MCF 10A (cell line): Measurements from ENCODE around the gene PLEK2. TPM values are rescaled to one million over a fixed set of nuclear protein-coding genes. Genes with fewer than 3 reads are reported as not detected.
"Not testable (repeated sequence)": the region's sequence is repeated elsewhere in the genome, so short reads cannot be mapped to it uniquely, and the experiment has no call there.

Source experiments
- BruUV-seq: library from RNA; stranded (reverse); fragments of 400-500 nt; replicated peaks from 2 replicates; lab custom pipeline; 2021; lab: Mats Ljungman, UMichigan
- CTCF ChIA-PET: fragments of 300-600 bp; sonication (Branson Sonifier 250); formaldehyde crosslinking; extraction: SDS; loops from one replicate; lab custom pipeline; 2021; ENCODE audit warnings: antibody characterized with exemption, inconsistent platforms; lab: Yijun Ruan, JAX
- POLR2A ChIA-PET: fragments of 300-600, 350-650 bp; sonication (Branson Sonifier 250); formaldehyde crosslinking; extraction: SDS; loops from one replicate; lab custom pipeline; 2020; ENCODE audit warnings: antibody characterized with exemption, inconsistent platforms; lab: Yijun Ruan, JAX
- DNase-seq: peaks from one replicate; pipeline ENCODE4 v3.0.0-alpha.2; 2018; ENCODE audit not compliant: unreplicated experiment
- H3K27ac Mint-ChIP-seq: one replicate; pipeline ENCODE4 v1.8.0; 2022; ENCODE audit warnings: mild to moderate bottlenecking, low read depth, mixed read lengths; ENCODE audit not compliant: unreplicated experiment
- H3K27me3 Mint-ChIP-seq: one replicate; pipeline ENCODE4 v1.8.0; 2022; ENCODE audit warnings: mixed read lengths; ENCODE audit not compliant: insufficient read depth, unreplicated experiment
- H3K36me3 Mint-ChIP-seq: one replicate; pipeline ENCODE4 v1.8.0; 2022; ENCODE audit warnings: mild to moderate bottlenecking, moderate library complexity, mixed read lengths; ENCODE audit not compliant: insufficient read depth, unreplicated experiment
- H3K4me1 Mint-ChIP-seq: one replicate; pipeline ENCODE4 v1.8.0; 2022; ENCODE audit warnings: mixed read lengths; ENCODE audit not compliant: insufficient read depth, unreplicated experiment
- H3K4me3 Mint-ChIP-seq: one replicate; pipeline ENCODE4 v1.8.0; 2022; ENCODE audit warnings: mild to moderate bottlenecking, moderate library complexity, mixed read lengths; ENCODE audit not compliant: unreplicated experiment
- H3K9me3 Mint-ChIP-seq: one replicate; pipeline ENCODE4 v1.8.0; 2022; ENCODE audit warnings: mixed read lengths; ENCODE audit not compliant: unreplicated experiment
- intact Hi-C: fragments of 100-400 bp; cut with micrococcal nuclease; formaldehyde crosslinking; loops from 2 replicates; pipeline ENCODE4 v1.14.1; 2022
- total RNA-seq: library from RNA; stranded (reverse); gene quantifications from 2 replicates; pipeline ENCODE4 v1.2.3, GENCODE V29; 2022
- TF ChIP-seq, protein P1 (sequence below): fragments of 200-600 bp; IDR thresholded peaks from one replicate; pipeline ENCODE4 v1.8.0; 2022; ENCODE audit warnings: antibody characterized with exemption, mild to moderate bottlenecking; ENCODE audit not compliant: unreplicated experiment

The PLEK2 gene
- total RNA-seq, 1 experiment from 2014 or later = 39.9 TPM

DNA sequence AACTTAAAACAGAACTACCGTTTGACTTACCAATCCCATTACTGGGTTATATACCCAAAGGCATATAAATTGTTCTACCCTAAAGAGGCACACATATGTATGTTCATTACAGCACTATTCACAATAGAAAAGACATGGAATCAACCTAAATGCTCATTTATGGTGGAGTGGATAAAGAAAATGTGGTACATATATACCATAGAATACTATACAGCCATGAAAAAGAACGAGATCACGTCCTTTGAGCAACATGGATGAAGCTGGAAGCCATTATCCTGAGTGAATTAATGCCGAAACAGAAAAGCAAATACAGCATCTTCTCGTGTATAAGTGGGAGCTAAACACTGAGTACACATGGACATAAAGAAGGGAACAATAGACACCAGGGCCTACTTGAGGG lies 44.8 kb upstream of the PLEK2 start:
- TF ChIP-seq, protein P1, sequence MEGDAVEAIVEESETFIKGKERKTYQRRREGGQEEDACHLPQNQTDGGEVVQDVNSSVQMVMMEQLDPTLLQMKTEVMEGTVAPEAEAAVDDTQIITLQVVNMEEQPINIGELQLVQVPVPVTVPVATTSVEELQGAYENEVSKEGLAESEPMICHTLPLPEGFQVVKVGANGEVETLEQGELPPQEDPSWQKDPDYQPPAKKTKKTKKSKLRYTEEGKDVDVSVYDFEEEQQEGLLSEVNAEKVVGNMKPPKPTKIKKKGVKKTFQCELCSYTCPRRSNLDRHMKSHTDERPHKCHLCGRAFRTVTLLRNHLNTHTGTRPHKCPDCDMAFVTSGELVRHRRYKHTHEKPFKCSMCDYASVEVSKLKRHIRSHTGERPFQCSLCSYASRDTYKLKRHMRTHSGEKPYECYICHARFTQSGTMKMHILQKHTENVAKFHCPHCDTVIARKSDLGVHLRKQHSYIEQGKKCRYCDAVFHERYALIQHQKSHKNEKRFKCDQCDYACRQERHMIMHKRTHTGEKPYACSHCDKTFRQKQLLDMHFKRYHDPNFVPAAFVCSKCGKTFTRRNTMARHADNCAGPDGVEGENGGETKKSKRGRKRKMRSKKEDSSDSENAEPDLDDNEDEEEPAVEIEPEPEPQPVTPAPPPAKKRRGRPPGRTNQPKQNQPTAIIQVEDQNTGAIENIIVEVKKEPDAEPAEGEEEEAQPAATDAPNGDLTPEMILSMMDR = no peak
- no peaks in the 10 kb centered on the region for H3K36me3 Mint-ChIP-seq
- H3K27me3 Mint-ChIP-seq = no peaks in the 10 kb centered on the region
- H3K27ac Mint-ChIP-seq = no peak overlapping the region
- intact Hi-C loops = no loop called here
- H3K4me3 Mint-ChIP-seq = no peak overlapping the region
- ChIA-PET CTCF (interaction anchor here (1.2 to 1.5 kb wide), 3 partner anchors 13 to 70 kb away, joined by 3 read pairs; no protein-coding TSS in a partner anchor), POLR2A (no interaction called here)
- no TSS peak for BruUV-seq
- H3K9me3 Mint-ChIP-seq = no peaks in the 10 kb centered on the region
- DNase-seq = no peak
- H3K4me1 Mint-ChIP-seq = no peaks in the 10 kb centered on the region

DNA sequence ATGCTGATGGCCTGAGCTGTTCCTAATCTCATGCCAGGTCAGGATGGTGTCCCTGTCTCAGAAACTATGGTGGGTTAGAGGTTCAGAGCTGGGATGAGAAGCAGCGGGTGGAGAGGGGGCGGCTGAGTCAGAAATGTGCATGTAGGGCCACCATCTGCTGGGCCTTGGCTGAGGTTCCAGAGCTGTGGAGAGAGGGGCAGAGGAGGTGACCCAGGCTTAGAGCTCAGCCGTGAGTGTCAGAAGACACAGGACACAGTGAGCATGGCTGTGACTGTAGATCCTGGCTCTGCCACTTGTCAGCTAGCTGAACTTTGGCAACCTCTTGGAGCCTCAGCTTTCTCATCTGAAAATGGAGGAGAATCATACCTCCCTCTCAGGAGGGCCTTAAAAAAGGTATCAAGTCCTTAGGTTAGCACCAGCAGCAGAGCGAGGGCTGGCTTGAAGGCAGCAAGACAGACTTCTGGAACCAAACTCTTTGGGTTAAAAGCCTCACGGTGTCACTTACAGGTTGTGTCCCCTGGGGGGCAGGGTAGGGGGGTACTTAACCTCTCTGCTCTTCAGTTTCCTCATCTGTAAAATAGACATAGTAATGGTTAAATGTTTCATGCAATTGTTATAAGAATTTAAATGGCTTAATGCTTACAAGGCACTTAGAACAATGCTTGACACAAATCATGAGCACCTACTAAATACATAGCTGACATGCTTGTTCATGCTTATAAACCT lies 41.8 kb upstream of the PLEK2 start:
- ChIA-PET POLR2A (no interaction called here), CTCF (interaction anchor here (0.6 to 1.7 kb wide), 4 partner anchors 27 to 118 kb away, joined by 3 to 8 read pairs (median 5); no protein-coding TSS in a partner anchor)
- TF ChIP-seq, protein P1 = no peak
- H3K27me3 Mint-ChIP-seq = no peaks in the 10 kb centered on the region
- BruUV-seq = no TSS peak
- DNase-seq = no peak
- peaks cover 9% of the 10 kb centered on the region for H3K9me3 Mint-ChIP-seq
- H3K27ac Mint-ChIP-seq = no peak overlapping the region
- no peaks in the 10 kb centered on the region for H3K36me3 Mint-ChIP-seq
- intact Hi-C loops = no loop called here
- H3K4me3 Mint-ChIP-seq = no peak overlapping the region
- no peaks in the 10 kb centered on the region for H3K4me1 Mint-ChIP-seq

DNA sequence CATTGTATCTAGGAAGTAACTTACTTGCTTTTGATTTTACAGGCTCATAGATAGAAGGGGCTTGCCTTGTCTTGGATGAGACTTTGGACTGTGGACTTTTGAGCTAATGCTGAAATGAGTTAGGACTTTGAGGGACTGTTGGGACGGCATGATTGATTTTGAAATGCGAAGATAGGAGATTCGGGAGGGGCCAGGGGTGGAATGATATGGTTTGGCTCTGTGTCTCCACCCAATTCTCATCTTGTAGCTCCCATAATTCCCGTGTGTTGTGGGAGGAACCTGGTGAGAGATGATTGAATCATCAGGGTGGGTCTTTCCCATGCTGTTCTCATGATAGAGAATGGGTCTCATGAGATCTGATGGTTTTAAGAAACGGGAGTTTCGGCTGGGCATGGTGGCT lies 39.7 kb upstream of the PLEK2 start:
- H3K27ac Mint-ChIP-seq, BruUV-seq, H3K36me3 Mint-ChIP-seq, CTCF ChIA-PET, H3K4me1 Mint-ChIP-seq, H3K9me3 Mint-ChIP-seq, DNase-seq, H3K27me3 Mint-ChIP-seq, intact Hi-C loops, H3K4me3 Mint-ChIP-seq: not testable (repeated sequence)
- POLR2A ChIA-PET = interaction anchor here (1.2 kb wide), 1 partner anchor 29 kb away, joined by 3 read pairs; no protein-coding TSS in a partner anchor

DNA sequence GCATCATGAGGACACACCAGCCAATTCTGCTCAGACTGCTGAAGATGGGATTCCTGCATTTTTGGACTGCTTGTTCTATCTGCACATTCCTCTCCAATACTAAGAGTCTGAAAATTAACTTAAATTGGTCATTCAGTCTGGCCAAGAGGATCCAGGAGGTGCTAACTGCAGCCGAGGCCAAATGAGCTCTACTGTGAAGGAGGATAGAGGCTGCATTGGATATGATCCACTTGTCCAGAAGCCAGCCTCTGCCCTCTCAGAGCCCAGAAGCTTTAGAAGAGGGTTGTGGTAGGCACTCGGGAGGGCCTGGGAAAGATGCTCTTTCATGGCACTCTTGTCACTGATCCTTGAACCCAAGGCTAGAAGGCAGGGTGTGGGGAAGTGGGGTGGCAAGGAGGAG lies 37.1 kb upstream of the PLEK2 start:
- H3K9me3 Mint-ChIP-seq = peaks cover 9% of the 10 kb centered on the region
- no peak overlapping the region for H3K27ac Mint-ChIP-seq
- TF ChIP-seq, protein P1 = no peak
- POLR2A ChIA-PET = no interaction called here
- no peak for DNase-seq
- intact Hi-C loops = loop anchor here (5.0 kb wide), 1 partner anchor 123 kb away; no protein-coding TSS in a partner anchor
- no peaks in the 10 kb centered on the region for H3K27me3 Mint-ChIP-seq
- no peaks in the 10 kb centered on the region for H3K36me3 Mint-ChIP-seq
- H3K4me3 Mint-ChIP-seq = no peak overlapping the region
- CTCF ChIA-PET = interaction anchor here (0.6 kb wide), 1 partner anchor 13 kb away, joined by 3 read pairs; no protein-coding TSS in a partner anchor
- peaks cover 7% of the 10 kb centered on the region for H3K4me1 Mint-ChIP-seq
- BruUV-seq = no TSS peak
